ENCODE measurements around the gene COL2A1. TPM values are rescaled to one million over a fixed set of nuclear protein-coding genes. Genes with fewer than 3 reads are reported as not detected.

COL2A1 gene
- total RNA-seq, 1 donor from 2014 or later, result 86.4 TPM

- no peak for DNase-seq (ENCODE audit: low spot score in 2 of 2, unreplicated experiment in 2 of 2)
- H3K36me3 Mint-ChIP-seq, result no peaks in the 10 kb centered on the region
These were observed 66.2 kb downstream of the COL2A1 start for GRCh38 chr12:47938093-47938492.

GRCh38 chr12:47935184-47935583 is 69.1 kb downstream of the COL2A1 start:
- peaks cover 2% of the 10 kb centered on the region for H3K27me3 Mint-ChIP-seq (ENCODE audit: low read depth)
- no peak overlapping the region for H3K4me3 Mint-ChIP-seq
- H3K9me3 Mint-ChIP-seq, result no peaks in the 10 kb centered on the region
- TF ChIP-seq CTCF (IDR thresholded peaks at IDR 0.05; ENCODE audit: unreplicated experiment), result no peak
- H3K36me3 Mint-ChIP-seq, result no peaks in the 10 kb centered on the region
- H3K4me1 Mint-ChIP-seq, result peaks cover 5% of the 10 kb centered on the region
- H3K27ac Mint-ChIP-seq, result no peak overlapping the region
- DNase-seq (ENCODE audit: low spot score in 2 of 2, unreplicated experiment in 2 of 2), result no peak

More at GRCh38 chr12:47938093-47938492, 66.2 kb downstream of the COL2A1 start:
- no peaks in the 10 kb centered on the region for H3K4me1 Mint-ChIP-seq
- no peak overlapping the region for H3K4me3 Mint-ChIP-seq
- H3K27me3 Mint-ChIP-seq (ENCODE audit: low read depth), result peaks cover 8% of the 10 kb centered on the region
- no peak overlapping the region for H3K27ac Mint-ChIP-seq
- H3K9me3 Mint-ChIP-seq, result no peaks in the 10 kb centered on the region
- no peak for TF ChIP-seq CTCF (IDR thresholded peaks at IDR 0.05; ENCODE audit: unreplicated experiment)

GRCh38 chr12:47931187-47931586 is 73.1 kb downstream of the COL2A1 start:
- no peaks in the 10 kb centered on the region for H3K36me3 Mint-ChIP-seq
- no peak for TF ChIP-seq CTCF (IDR thresholded peaks at IDR 0.05; ENCODE audit: unreplicated experiment)
- no peaks in the 10 kb centered on the region for H3K9me3 Mint-ChIP-seq
- H3K4me1 Mint-ChIP-seq, result peaks cover 5% of the 10 kb centered on the region
- DNase-seq (ENCODE audit: low spot score in 2 of 2, unreplicated experiment in 2 of 2), result no peak
- H3K27me3 Mint-ChIP-seq (ENCODE audit: low read depth), result peaks cover 7% of the 10 kb centered on the region
- no peak overlapping the region for H3K27ac Mint-ChIP-seq
- H3K4me3 Mint-ChIP-seq, result no peak overlapping the region

- H3K9me3 Mint-ChIP-seq, result no peaks in the 10 kb centered on the region
- TF ChIP-seq CTCF (IDR thresholded peaks at IDR 0.05; ENCODE audit: unreplicated experiment), result no peak
- no peak for DNase-seq (ENCODE audit: low spot score in 2 of 2, unreplicated experiment in 2 of 2)
- peaks cover 7% of the 10 kb centered on the region for H3K27me3 Mint-ChIP-seq (ENCODE audit: low read depth)
- no peak overlapping the region for H3K4me3 Mint-ChIP-seq
- no peak overlapping the region for H3K27ac Mint-ChIP-seq
- H3K4me1 Mint-ChIP-seq, result peaks cover 5% of the 10 kb centered on the region
- H3K36me3 Mint-ChIP-seq, result no peaks in the 10 kb centered on the region
These were observed 73.6 kb downstream of the COL2A1 start for GRCh38 chr12:47930634-47931033.

GRCh38 chr12:47927346-47927745 is 76.9 kb downstream of the COL2A1 start:
- no peak for TF ChIP-seq CTCF (IDR thresholded peaks at IDR 0.05; ENCODE audit: unreplicated experiment)
- Mint-ChIP-seq H3K9me3 (no peaks in the 10 kb centered on the region), H3K27ac (no peak overlapping the region), H3K36me3 (no peaks in the 10 kb centered on the region), H3K27me3 (ENCODE audit: low read depth) (peaks cover 31% of the 10 kb centered on the region), H3K4me3 (no peak overlapping the region), H3K4me1 (peaks cover 5% of the 10 kb centered on the region)
- no peak for DNase-seq (ENCODE audit: low spot score in 2 of 2, unreplicated experiment in 2 of 2)

Other genes with a start within 250 kb of the COL2A1 start
- gene RAPGEF3, start 245.6 kb downstream of the COL2A1 start, total RNA-seq, result 18.0 to 20.9 TPM (median 19.4 TPM) in 3 replicates
- 25.3 to 27.7 TPM (median 27.0 TPM) in 3 replicates for gene SLC48A1, start 231.2 kb downstream of the COL2A1 start, total RNA-seq
- 113 to 132 TPM (median 123 TPM) in 3 replicates for gene HDAC7, start 184.6 kb downstream of the COL2A1 start, total RNA-seq
- 0.36 to 0.54 TPM (median 0.51 TPM) in 3 replicates for gene VDR, start 99.5 kb downstream of the COL2A1 start, total RNA-seq
- 73.7 to 83.1 TPM (median 80.1 TPM) in 3 replicates for gene TMEM106C, start 40.9 kb downstream of the COL2A1 start, total RNA-seq
- gene SENP1, start 101.6 kb upstream of the COL2A1 start, total RNA-seq, result 27.1 to 31.1 TPM (median 27.6 TPM) in 3 replicates
- 118 to 120 TPM (median 119 TPM) in 3 replicates for gene PFKM, start 114.9 kb upstream of the COL2A1 start, total RNA-seq
- 21.0 to 24.8 TPM (median 24.0 TPM) in 3 replicates for gene ASB8, start 153.0 kb upstream of the COL2A1 start, total RNA-seq
- gene CCDC184, start 179.2 kb upstream of the COL2A1 start, total RNA-seq, result 1.4 to 1.7 TPM (median 1.6 TPM) in 3 replicates
- not detected in 3 replicates for gene OR10AD1, start 198.8 kb upstream of the COL2A1 start, total RNA-seq